H1 (cell line): Measurements from ENCODE around the gene RNF114. TPM values are rescaled to one million over a fixed set of nuclear protein-coding genes. Genes with fewer than 3 reads are reported as not detected.

Experiments
- CTCF ChIA-PET: fragments of 300-600 bp; sonication (Branson Sonifier 250); formaldehyde crosslinking; loops from one replicate; lab custom pipeline; 2021; ENCODE audit not compliant: partially characterized antibody; lab: Charles Lee
- POLR2A ChIA-PET: fragments of 300-600 bp; sonication (Branson Sonifier 250); formaldehyde crosslinking; loops from one replicate; lab custom pipeline; 2021; ENCODE audit warnings: inconsistent platforms; ENCODE audit not compliant: partially characterized antibody; lab: Charles Lee
- DNase-seq, 2 experiments: peaks; one replicate each; pipeline versions ENCODE4 v3.0.0 to v3.0.0-alpha.2; 2010 to 2022; ENCODE audit warnings: low spot score in 2 of 2, low read depth in 1 of 2, mixed read lengths in 1 of 2
- FAIRE-seq: peaks from 2 replicates; lab custom pipeline; 2011; peaks lifted over from hg19 to GRCh38; lab: Jason Lieb, UNC
- H2AFZ ChIP-seq: 2 replicates; pipeline ENCODE4 v1.8.1; 2012; ENCODE audit warnings: low read length, inconsistent platforms
- H2AK5ac ChIP-seq: 2 replicates; pipeline ENCODE4 v1.6.1; 2013; ENCODE audit warnings: low read depth, low read length
- H2BK120ac ChIP-seq: replicated peaks from 2 replicates; pipeline ENCODE3; 2013; ENCODE audit warnings: low read depth, low read length, inconsistent platforms
- H2BK12ac ChIP-seq: 2 replicates; pipeline ENCODE4 v1.6.1; 2013; ENCODE audit warnings: low read depth, low read length
- H2BK15ac ChIP-seq: 2 replicates; pipeline ENCODE4 v1.6.1; 2013; ENCODE audit warnings: low read length
- H2BK20ac ChIP-seq: 2 replicates; pipeline ENCODE4 v1.6.1; 2013; ENCODE audit warnings: low read length
- H2BK5ac ChIP-seq: 2 replicates; pipeline ENCODE4 v1.6.1; 2013; ENCODE audit warnings: low read depth, low read length
- H3K14ac ChIP-seq: 2 replicates; pipeline ENCODE4 v1.6.1; 2013; ENCODE audit warnings: inconsistent platforms; ENCODE audit not compliant: insufficient read length
- H3K18ac ChIP-seq: 2 replicates; pipeline ENCODE4 v1.6.1; 2013; ENCODE audit warnings: low read length; ENCODE audit errors: extremely low read depth
- H3K23ac ChIP-seq: 2 replicates; pipeline ENCODE4 v1.6.1; 2013; ENCODE audit warnings: inconsistent platforms; ENCODE audit not compliant: insufficient read length
- H3K23me2 ChIP-seq: 2 replicates; pipeline ENCODE4 v1.6.1; 2013; ENCODE audit warnings: low read depth, low read length
- H3K27ac ChIP-seq: 2 replicates; pipeline ENCODE4 v1.6.1; 2011; ENCODE audit warnings: low read depth, low read length, inconsistent platforms
- H3K27me3 ChIP-seq, 4 experiments: replicated peaks in 1 of 4; 1 replicate in 1 of 4; 2 replicates in 3 of 4; pipeline versions ENCODE4 v1.6.1 to v1.8.1; 2011 to 2013; ENCODE audit warnings: low read length in 3 of 4, mild to moderate bottlenecking in 3 of 4, inconsistent platforms in 2 of 4, mixed read lengths in 2 of 4, moderate library complexity in 1 of 4; ENCODE audit not compliant: control insufficient read depth in 3 of 4, insufficient read depth in 3 of 4; ENCODE audit errors: extremely low read depth in 1 of 4
- H3K36me3 ChIP-seq, 4 experiments: 2 replicates each; pipeline versions ENCODE4 v1.6.1 to v1.8.1; 2011 to 2013; ENCODE audit warnings: mild to moderate bottlenecking in 4 of 4, low read length in 3 of 4, moderate library complexity in 2 of 4, control low read depth in 1 of 4, inconsistent platforms in 1 of 4; ENCODE audit not compliant: insufficient read depth in 4 of 4, control insufficient read depth in 2 of 4
- H3K4ac ChIP-seq: replicated peaks from 2 replicates; pipeline ENCODE3; 2013; ENCODE audit warnings: low read length, low read depth, mixed read lengths, inconsistent platforms; ENCODE audit not compliant: insufficient read length
- H3K4me1 ChIP-seq, 4 experiments: replicated peaks in 1 of 4; 1 replicate in 1 of 4; 2 replicates in 3 of 4; pipeline versions ENCODE4 v1.6.1 to v1.8.1; 2011 to 2013; ENCODE audit warnings: low read length in 3 of 4, inconsistent platforms in 2 of 4, mixed read lengths in 1 of 4; ENCODE audit not compliant: insufficient read depth in 4 of 4, control insufficient read depth in 3 of 4
- H3K4me2 ChIP-seq, 2 experiments: 2 replicates each; pipeline versions ENCODE4 v1.6.1 to v1.8.1; 2011 to 2013; ENCODE audit warnings: low read depth in 2 of 2, low read length in 2 of 2, control low read depth in 1 of 2, inconsistent platforms in 1 of 2, mild to moderate bottlenecking in 1 of 2; ENCODE audit not compliant: insufficient read depth in 1 of 2
- H3K4me3 ChIP-seq, 4 experiments: fragments of 200-600, 300-600 bp in 1 of 4; sonication (generic), shearing (Covaris generic), sonication (Bioruptor Twin) in 1 of 4; 2 replicates each; pipeline versions ENCODE4 v1.5.1 to v1.8.1; 2011 to 2016; ENCODE audit warnings: low read length in 4 of 4, low read depth in 3 of 4, control low read depth in 2 of 4, inconsistent platforms in 2 of 4, mild to moderate bottlenecking in 2 of 4, mixed read lengths in 1 of 4, moderate library complexity in 1 of 4; ENCODE audit not compliant: insufficient read depth in 2 of 4; ENCODE audit errors: extremely low read depth in 1 of 4
- H3K56ac ChIP-seq: replicated peaks from 2 replicates; pipeline ENCODE3; 2013; ENCODE audit warnings: low read depth, mild to moderate bottlenecking, mixed read lengths, low read length, inconsistent platforms; ENCODE audit not compliant: insufficient read length
- H3K79me1 ChIP-seq: 2 replicates; pipeline ENCODE4 v1.6.1; 2013; ENCODE audit warnings: low read depth, low read length, control low read depth
- H3K79me2 ChIP-seq, 2 experiments: 2 replicates each; pipeline versions ENCODE4 v1.6.1 to v1.8.1; 2012 to 2013; ENCODE audit warnings: low read length in 2 of 2, mild to moderate bottlenecking in 2 of 2, inconsistent platforms in 1 of 2; ENCODE audit not compliant: insufficient read depth in 2 of 2, control insufficient read depth in 1 of 2
- H3K9ac ChIP-seq, 4 experiments: replicated peaks in 1 of 4; 1 replicate in 1 of 4; 2 replicates in 3 of 4; pipeline versions ENCODE4 v1.6.1 to v1.8.1; 2011 to 2013; ENCODE audit warnings: low read depth in 3 of 4, low read length in 3 of 4, control low read depth in 2 of 4, mild to moderate bottlenecking in 2 of 4, moderate library complexity in 2 of 4, inconsistent platforms in 1 of 4; ENCODE audit errors: extremely low read depth in 1 of 4
- H3K9me3 ChIP-seq, 2 experiments: 2 replicates each; pipeline versions ENCODE4 v1.6.1 to v1.8.1; 2012 to 2013; ENCODE audit warnings: mild to moderate bottlenecking in 2 of 2, moderate library complexity in 2 of 2, control low read depth in 1 of 2, inconsistent platforms in 1 of 2, low read depth in 1 of 2, low read length in 1 of 2, mixed read lengths in 1 of 2; ENCODE audit not compliant: insufficient read depth in 2 of 2
- H4K20me1 ChIP-seq, 2 experiments: replicated peaks in 1 of 2; 2 replicates each; pipeline versions ENCODE3 to v1.8.1; 2011 to 2013; ENCODE audit warnings: inconsistent platforms in 2 of 2, low read length in 2 of 2, mild to moderate bottlenecking in 1 of 2; ENCODE audit not compliant: insufficient read depth in 2 of 2, control insufficient read depth in 1 of 2
- H4K5ac ChIP-seq: 2 replicates; pipeline ENCODE4 v1.6.1; 2013; ENCODE audit warnings: low read length, low read depth, mixed read lengths, inconsistent platforms; ENCODE audit not compliant: insufficient read length
- H4K8ac ChIP-seq: 2 replicates; pipeline ENCODE4 v1.8.0; 2013; ENCODE audit warnings: mild to moderate bottlenecking, moderate library complexity, low read length, inconsistent platforms; ENCODE audit not compliant: insufficient read depth; ENCODE audit errors: extremely low read depth
- H4K91ac ChIP-seq: replicated peaks from 2 replicates; pipeline ENCODE3; 2013; ENCODE audit warnings: low read length, mixed read lengths, inconsistent platforms; ENCODE audit not compliant: insufficient read length
- EGR1 ChIP-seq: IDR thresholded peaks from 2 replicates; pipeline ENCODE4 v1.6.1; 2011; ENCODE audit warnings: low read depth, low read length, borderline replicate concordance
- whole genome bisulfite sequencing, 2 experiments: shearing (Covaris generic) in 1 of 2; methylation state at CpG; one replicate each; pipeline versions ENCODE4 v1.1.6 to v1.1.7; 2013 to 2015; ENCODE audit warnings: low lambda C conversion rate in 2 of 2, mixed read lengths in 2 of 2, inconsistent platforms in 1 of 2, low coverage in 1 of 2, missing lambda C conversion rate in 1 of 2; ENCODE audit not compliant: insufficient replicate concordance in 2 of 2, insufficient coverage in 1 of 2, insufficient read length in 1 of 2; ENCODE audit errors: extremely low coverage in 1 of 2, missing lambda C conversion rate in 1 of 2; 5-methylcytosine and 5-hydroxymethylcytosine counted together
- polyA plus RNA-seq, 7 experiments: library from polyadenylated mRNA; depleted of rRNA in 3 of 7; stranded (reverse) in 5 of 7; unstranded in 2 of 7; fragments of >200 nt in 5 of 7; fragments of 200-250 nt in 2 of 7; gene quantifications; 1 replicate in 5 of 7; 2 replicates in 1 of 7; 4 replicates in 1 of 7; pipeline versions ENCODE4 v1.2.1 to v1.2.3, GENCODE V29; 2011 to 2013; ENCODE audit warnings: missing spikeins in 2 of 7, mixed read lengths in 2 of 7
- total RNA-seq: library from RNA; stranded (reverse); fragmentation: NEBNext Ultra II Directional; extraction: Animal tissue kit (Norgen Biotek cat#: 25700); gene quantifications from 2 replicates; pipeline ENCODE4 v1.2.1, GENCODE V29; 2021

Gene RNF114
- total and polyA plus RNA-seq, 2 of the 8 experiments (the other 6 are each of a cell fraction or from before 2014, with no cell fraction given): 81.7 to 89.9 TPM

DNA sequence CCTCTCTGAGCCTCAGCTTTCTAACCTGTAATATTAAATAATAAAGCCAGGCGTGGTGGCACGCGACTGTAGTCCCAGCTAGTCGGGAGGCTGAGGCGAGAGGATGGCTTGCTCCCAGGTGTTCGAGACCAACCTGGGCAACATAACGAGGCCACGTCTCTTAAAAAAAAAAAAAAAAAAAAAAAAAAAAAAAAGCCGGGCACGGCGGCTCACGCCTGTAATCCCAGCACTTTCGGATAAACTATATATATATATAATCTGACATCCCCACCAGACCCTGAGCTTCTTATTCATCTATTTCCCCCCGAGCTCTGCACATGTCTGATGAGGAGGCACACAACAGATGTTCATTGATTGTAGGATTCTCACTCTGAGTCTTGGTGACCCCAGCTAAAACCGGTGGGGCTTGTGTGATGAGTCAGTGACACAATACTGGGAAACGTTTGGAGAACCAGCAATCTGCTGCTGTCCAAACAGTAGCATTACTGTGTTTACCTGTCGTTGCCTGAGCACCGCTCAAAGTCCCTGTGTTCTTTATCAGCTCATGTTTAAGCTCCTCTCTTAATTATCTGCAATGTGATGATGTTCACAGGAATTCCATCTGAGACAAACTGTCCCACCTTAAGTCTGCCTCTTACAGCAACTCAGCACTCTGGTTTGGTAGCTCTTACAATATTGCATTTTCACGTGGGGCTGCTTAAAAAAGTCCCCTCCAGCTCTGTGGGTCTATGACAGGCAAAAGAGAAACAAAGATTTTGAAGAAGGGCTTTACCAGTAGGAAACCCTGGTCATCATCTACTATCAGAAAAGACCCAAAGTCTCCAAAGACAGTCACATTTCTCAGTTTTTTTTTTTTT lies 19.8 kb upstream of the RNF114 start:
- H3K4me2 ChIP-seq: peak overlapping the region; percentile 57 to 99
- H3K56ac ChIP-seq: no peak overlapping the region
- H3K14ac ChIP-seq: no peak overlapping the region
- peak overlapping the region; percentile 100; the same call in 1 of the 2 replicates for H2BK5ac ChIP-seq
- H4K20me1 ChIP-seq: peaks cover 0 to 7% of the 10 kb centered on the region in 2 experiments
- no peak overlapping the region for H2BK12ac ChIP-seq
- H3K9me3 ChIP-seq: no peaks in the 10 kb centered on the region
- no peak overlapping the region for H4K8ac ChIP-seq
- H3K4me1 ChIP-seq: peaks cover 0 to 6% (median 3%) of the 10 kb centered on the region in 4 experiments; a peak in 2 of 7 replicates
- H3K27me3 ChIP-seq: no peaks in the 10 kb centered on the region
- peaks cover 8% of the 10 kb centered on the region for H3K23me2 ChIP-seq
- 74% methylated on average over 14 of the region's 19 CpGs; no CpG with 5 or more reads in 1 of the 2 experiments for WGBS, 2 experiments
- H3K9ac ChIP-seq: no peak overlapping the region; a peak in 1 of 7 replicates
- H2AK5ac ChIP-seq: no peak overlapping the region
- ChIA-PET POLR2A (interaction anchor here (0.7 to 3.8 kb wide), 6 partner anchors 10 to 133 kb away, joined by 3 to 17 read pairs (median 4); partner anchors contain the start of gene RNF114), CTCF (interaction anchor here (0.6 to 1.9 kb wide), 14 partner anchors 8 to 666 kb away, joined by 3 to 6 read pairs (median 3); no protein-coding TSS in a partner anchor)
- no peaks in the 10 kb centered on the region for H3K36me3 ChIP-seq
- no peak overlapping the region for H2AFZ ChIP-seq
- DNase-seq: no peak
- H3K4ac ChIP-seq: peak overlapping the region; percentile 72
- peaks cover 4 to 35% of the 10 kb centered on the region in 2 experiments; a peak in 3 of 4 replicates for H3K79me2 ChIP-seq
- no peak overlapping the region for H3K27ac ChIP-seq
- peak overlapping the region; percentile 71 to 99 (median 96); a peak in 7 of 8 replicates for H3K4me3 ChIP-seq
- H3K18ac ChIP-seq: no peak overlapping the region
- no peak for FAIRE-seq
- H3K79me1 ChIP-seq: peaks cover 6% of the 10 kb centered on the region
- no peak overlapping the region for H4K91ac ChIP-seq
- H4K5ac ChIP-seq: no peak overlapping the region
- no peak overlapping the region for H2BK15ac ChIP-seq
- H3K23ac ChIP-seq: no peak overlapping the region
- no peak overlapping the region for H2BK20ac ChIP-seq
- TF ChIP-seq EGR1: no peak
- no peak overlapping the region for H2BK120ac ChIP-seq
